Choroid plexus epithelial cell (primary cell): Measurements from ENCODE around the gene IMMP2L.

ENCODE experiments used
- DNase-seq: peaks from one replicate; pipeline ENCODE4 v3.0.0-alpha.2; 2010; ENCODE audit warnings: low read depth
- H3K4me3 ChIP-seq: 2 replicates; pipeline ENCODE4 v1.5.1; 2011; ENCODE audit warnings: low read depth, mild to moderate bottlenecking, control low read depth, low read length, moderate library complexity
- CTCF ChIP-seq: conservative IDR thresholded peaks from 2 replicates; pipeline ENCODE4 v1.5.1; 2011; ENCODE audit warnings: low read depth, mild to moderate bottlenecking, control low read depth, inconsistent platforms, low read length, moderate library complexity

The IMMP2L gene

DNA sequence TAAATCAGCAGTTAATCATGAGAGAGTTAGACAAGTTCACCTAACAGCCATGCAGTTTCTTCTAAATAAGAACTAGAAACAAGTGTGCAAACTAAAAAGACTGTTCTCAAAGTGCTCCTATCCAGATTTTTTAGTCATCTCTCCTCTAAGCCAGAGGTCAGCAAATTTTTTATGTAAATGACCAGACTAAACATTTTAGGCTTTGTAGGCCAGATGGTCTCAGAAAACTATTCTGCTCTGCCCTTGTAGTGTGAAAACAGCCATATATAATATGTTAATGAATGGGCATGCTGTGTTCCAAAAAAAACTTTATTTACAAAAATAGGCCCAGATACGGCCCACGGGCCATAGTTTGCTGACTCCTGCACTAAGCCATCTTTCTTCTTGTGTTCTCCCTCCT lies 734.4 kb downstream of the IMMP2L start:
- no peak for TF ChIP-seq CTCF
- no peak for DNase-seq
- no peak overlapping the region for H3K4me3 ChIP-seq

GRCh38 chr7:110827287-110827855 lies 734.9 kb downstream of the IMMP2L start:
- TF ChIP-seq CTCF, result no peak
- DNase-seq, result no peak

DNA sequence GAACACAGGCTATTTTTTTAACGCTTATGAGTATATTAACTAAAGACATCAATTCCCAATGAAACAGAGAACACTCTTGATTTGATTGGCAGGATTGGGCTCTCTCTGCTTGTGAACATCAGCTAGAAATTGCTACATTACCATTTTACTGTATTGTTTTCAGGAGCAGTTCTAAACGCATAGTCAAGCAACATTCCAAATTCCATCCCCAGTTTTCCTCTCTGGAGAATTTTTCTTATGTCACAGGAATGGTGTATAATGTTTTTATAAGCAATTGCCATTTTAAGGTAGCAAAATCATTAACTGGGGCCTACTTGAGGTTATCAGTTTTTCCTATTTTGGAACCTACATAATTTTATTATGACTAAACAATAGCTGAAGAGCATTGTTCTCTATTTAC lies 748.3 kb downstream of the IMMP2L start:
- no peak for TF ChIP-seq CTCF
- no peak for DNase-seq
- no peak overlapping the region for H3K4me3 ChIP-seq

More at GRCh38 chr7:110827287-110827855, 734.9 kb downstream of the IMMP2L start:
- H3K4me3 ChIP-seq, result no peak overlapping the region

DNA sequence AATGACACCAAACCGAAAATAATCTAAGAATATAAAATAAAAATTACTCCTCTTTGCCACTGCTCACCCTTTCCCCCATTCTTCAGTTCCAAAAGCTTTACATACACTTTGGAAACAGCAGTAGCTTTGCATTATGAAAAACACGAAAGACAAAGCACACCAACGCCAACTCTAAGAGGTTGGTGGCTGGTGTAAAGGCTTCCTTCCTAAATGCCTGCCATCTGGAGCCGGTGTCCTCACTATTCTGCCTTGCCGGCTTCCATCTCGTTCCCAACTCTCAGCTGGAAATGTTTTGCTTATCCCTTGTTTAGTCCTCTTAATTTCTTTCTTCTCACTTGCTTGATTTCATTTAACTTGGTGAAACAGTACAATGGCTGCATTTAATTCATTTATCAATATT lies 752.5 kb downstream of the IMMP2L start:
- DNase-seq, result no peak
- no peak for TF ChIP-seq CTCF
- H3K4me3 ChIP-seq, result no peak overlapping the region

DNA sequence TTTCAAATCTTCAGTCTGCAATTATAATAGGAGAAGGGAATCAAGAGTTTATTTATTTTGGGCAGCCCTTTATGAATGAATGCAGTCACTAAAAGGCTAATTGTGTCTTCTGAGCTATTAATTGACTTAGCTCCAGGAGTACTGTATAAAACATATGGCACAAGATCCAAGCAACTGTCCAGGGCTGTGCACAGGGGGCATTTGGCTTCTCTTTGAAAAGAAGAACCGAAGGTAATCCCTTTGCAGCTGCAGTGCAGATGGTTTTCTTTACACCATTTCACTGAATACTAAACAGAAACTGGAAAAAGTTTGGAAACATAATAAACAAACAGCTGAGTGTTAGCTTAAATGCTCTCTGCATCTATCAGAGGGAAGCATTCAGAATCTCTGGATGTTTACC lies 753.9 kb downstream of the IMMP2L start:
- DNase-seq, result no peak
- TF ChIP-seq CTCF, result no peak
- no peak overlapping the region for H3K4me3 ChIP-seq

GRCh38 chr7:110804501-110804900 lies 757.8 kb downstream of the IMMP2L start:
- no peak overlapping the region for H3K4me3 ChIP-seq
- TF ChIP-seq CTCF, result no peak
- DNase-seq, result no peak

GRCh38 chr7:110803602-110804143 lies 758.6 kb downstream of the IMMP2L start:
- no peak overlapping the region for H3K4me3 ChIP-seq
- TF ChIP-seq CTCF, result no peak
- DNase-seq, result no peak
